GM18907 (cell line): ENCODE data around the gene ERVK3-1.
"Not testable (repeated sequence)": the region's sequence is repeated elsewhere in the genome, so short reads cannot be mapped to it uniquely, and the experiment has no call there.

ENCODE experiments used
- ATAC-seq: cut with Tn5 transposase; IDR thresholded peaks from one replicate; pipeline ENCODE4 v1.9.1; 2021; ENCODE audit warnings: mild to moderate bottlenecking, moderate library complexity; ENCODE audit not compliant: unreplicated experiment

The ERVK3-1 gene

GRCh38 chr19:58304255-58304654 is 922 bp upstream of the ERVK3-1 start:
- ATAC-seq: no peak

GRCh38 chr19:58304748-58305064 is 471 bp upstream of the ERVK3-1 start:
- ATAC-seq: no peak

- no peak for ATAC-seq
Measured at GRCh38 chr19:58305932-58306323, 751 bp downstream of the ERVK3-1 start.

- no peak for ATAC-seq
Measured at GRCh38 chr19:58307736-58308135, 2.6 kb downstream of the ERVK3-1 start.

- not testable (repeated sequence) for ATAC-seq
Measured at GRCh38 chr19:58310685-58311084, 5.5 kb downstream of the ERVK3-1 start.

- no peak for ATAC-seq
Measured at GRCh38 chr19:58311345-58311865, 6.2 kb downstream of the ERVK3-1 start.

GRCh38 chr19:58315580-58315979 is 10.4 kb downstream of the ERVK3-1 start:
- no peak for ATAC-seq

GRCh38 chr19:58317476-58318072 is 12.4 kb downstream of the ERVK3-1 start:
- no peak for ATAC-seq

GRCh38 chr19:58318297-58318696 is 13.1 kb downstream of the ERVK3-1 start:
- no peak for ATAC-seq

- no peak for ATAC-seq
Measured at GRCh38 chr19:58319241-58319640, 14.1 kb downstream of the ERVK3-1 start.

GRCh38 chr19:58325311-58326022 is 20.3 kb downstream of the ERVK3-1 start:
- ATAC-seq: no peak

GRCh38 chr19:58326501-58326913 is 21.3 kb downstream of the ERVK3-1 start:
- no peak for ATAC-seq

GRCh38 chr19:58326914-58327726 is 21.9 kb downstream of the ERVK3-1 start, which contains the start of gene ZSCAN22:
Gene ZSCAN22, plus strand, starts transcription at chr19:58326994. Its CDS starts 7,809 bp downstream, at chr19:58334803.
- peak; percentile 89 for ATAC-seq

GRCh38 chr19:58328999-58329398 is 23.8 kb downstream of the ERVK3-1 start:
- ATAC-seq: no peak

- ATAC-seq: no peak
Measured at GRCh38 chr19:58330458-58330857, 25.3 kb downstream of the ERVK3-1 start.

- ATAC-seq: no peak
Measured at GRCh38 chr19:58332697-58333096, 27.5 kb downstream of the ERVK3-1 start.

GRCh38 chr19:58334691-58335249 is 29.6 kb downstream of the ERVK3-1 start:
- no peak for ATAC-seq

- ATAC-seq: no peak
Measured at GRCh38 chr19:58335630-58336029, 30.5 kb downstream of the ERVK3-1 start.

GRCh38 chr19:58336216-58336615 is 31.0 kb downstream of the ERVK3-1 start:
- no peak for ATAC-seq

GRCh38 chr19:58336820-58337219 is 31.6 kb downstream of the ERVK3-1 start:
- ATAC-seq: no peak

- no peak for ATAC-seq
Measured at GRCh38 chr19:58338336-58338735, 33.2 kb downstream of the ERVK3-1 start.
